Ishikawa (cell line): ENCODE data around the gene NCOR2.

Source experiments
- CEBPB ChIP-seq: IDR thresholded peaks from 2 replicates; pipeline ENCODE4 v1.6.1; 2012
- CREB1 ChIP-seq: IDR thresholded peaks from 2 replicates; pipeline ENCODE4 v1.6.1; 2012; ENCODE audit warnings: low read depth
- EGR1 ChIP-seq: IDR thresholded peaks from 2 replicates; pipeline ENCODE4 v1.6.1; 2012
- EP300 ChIP-seq: IDR thresholded peaks from 2 replicates; pipeline ENCODE4 v1.6.1; 2012; ENCODE audit warnings: borderline replicate concordance
- FOXM1 ChIP-seq: IDR thresholded peaks from 2 replicates; pipeline ENCODE4 v1.6.1; 2012; ENCODE audit warnings: low read depth, borderline replicate concordance
- NFIC ChIP-seq: IDR thresholded peaks from 2 replicates; pipeline ENCODE4 v1.6.1; 2012
- RAD21 ChIP-seq: IDR thresholded peaks from 2 replicates; pipeline ENCODE4 v1.6.1; 2012; ENCODE audit warnings: low read depth
- TAF1 ChIP-seq: IDR thresholded peaks from 2 replicates; pipeline ENCODE4 v1.6.1; 2012; ENCODE audit warnings: low read depth, mild to moderate bottlenecking
- TCF12 ChIP-seq: IDR thresholded peaks from 2 replicates; pipeline ENCODE4 v1.6.1; 2012; ENCODE audit warnings: low read depth
- TEAD4 ChIP-seq: IDR thresholded peaks from 2 replicates; pipeline ENCODE4 v1.6.1; 2012
- YY1 ChIP-seq: IDR thresholded peaks from 2 replicates; pipeline ENCODE4 v1.6.1; 2012; ENCODE audit warnings: low read depth
- ZBTB7A ChIP-seq: IDR thresholded peaks from 2 replicates; pipeline ENCODE4 v1.6.1; 2012; ENCODE audit warnings: low read depth
- TF ChIP-seq, protein P1 (sequence below): IDR thresholded peaks from 2 replicates; pipeline ENCODE4 v1.6.1; 2012; ENCODE audit warnings: low read depth, mild to moderate bottlenecking
- TF ChIP-seq, protein P2 (sequence below): IDR thresholded peaks from 2 replicates; pipeline ENCODE4 v1.6.1; 2012
- TF ChIP-seq, protein P3 (sequence below): IDR thresholded peaks from 2 replicates; pipeline ENCODE4 v1.6.1; 2012

Gene NCOR2

DNA sequence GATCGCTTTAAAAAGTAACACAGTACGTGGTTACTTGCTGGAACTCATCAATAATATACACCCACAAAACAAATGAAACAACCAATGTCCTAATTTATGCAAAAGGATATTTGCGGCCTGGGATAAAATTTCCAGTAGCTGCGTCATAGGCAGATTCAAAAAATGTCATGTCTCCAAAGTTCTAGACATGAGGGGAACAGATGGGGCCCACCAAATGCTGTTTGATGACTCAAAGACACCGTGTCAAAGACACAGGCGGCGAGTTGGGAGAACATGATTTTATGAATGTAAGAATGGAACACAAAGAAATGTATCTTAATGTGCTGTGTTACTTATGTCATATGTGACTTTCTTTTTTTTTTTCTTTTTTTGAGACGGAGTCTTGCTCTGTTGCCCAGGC, 34.3 kb upstream of the NCOR2 start:
- TF ChIP-seq, protein P1, sequence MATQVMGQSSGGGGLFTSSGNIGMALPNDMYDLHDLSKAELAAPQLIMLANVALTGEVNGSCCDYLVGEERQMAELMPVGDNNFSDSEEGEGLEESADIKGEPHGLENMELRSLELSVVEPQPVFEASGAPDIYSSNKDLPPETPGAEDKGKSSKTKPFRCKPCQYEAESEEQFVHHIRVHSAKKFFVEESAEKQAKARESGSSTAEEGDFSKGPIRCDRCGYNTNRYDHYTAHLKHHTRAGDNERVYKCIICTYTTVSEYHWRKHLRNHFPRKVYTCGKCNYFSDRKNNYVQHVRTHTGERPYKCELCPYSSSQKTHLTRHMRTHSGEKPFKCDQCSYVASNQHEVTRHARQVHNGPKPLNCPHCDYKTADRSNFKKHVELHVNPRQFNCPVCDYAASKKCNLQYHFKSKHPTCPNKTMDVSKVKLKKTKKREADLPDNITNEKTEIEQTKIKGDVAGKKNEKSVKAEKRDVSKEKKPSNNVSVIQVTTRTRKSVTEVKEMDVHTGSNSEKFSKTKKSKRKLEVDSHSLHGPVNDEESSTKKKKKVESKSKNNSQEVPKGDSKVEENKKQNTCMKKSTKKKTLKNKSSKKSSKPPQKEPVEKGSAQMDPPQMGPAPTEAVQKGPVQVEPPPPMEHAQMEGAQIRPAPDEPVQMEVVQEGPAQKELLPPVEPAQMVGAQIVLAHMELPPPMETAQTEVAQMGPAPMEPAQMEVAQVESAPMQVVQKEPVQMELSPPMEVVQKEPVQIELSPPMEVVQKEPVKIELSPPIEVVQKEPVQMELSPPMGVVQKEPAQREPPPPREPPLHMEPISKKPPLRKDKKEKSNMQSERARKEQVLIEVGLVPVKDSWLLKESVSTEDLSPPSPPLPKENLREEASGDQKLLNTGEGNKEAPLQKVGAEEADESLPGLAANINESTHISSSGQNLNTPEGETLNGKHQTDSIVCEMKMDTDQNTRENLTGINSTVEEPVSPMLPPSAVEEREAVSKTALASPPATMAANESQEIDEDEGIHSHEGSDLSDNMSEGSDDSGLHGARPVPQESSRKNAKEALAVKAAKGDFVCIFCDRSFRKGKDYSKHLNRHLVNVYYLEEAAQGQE, result no peak
- no peak for TF ChIP-seq YY1
- TF ChIP-seq FOXM1, result no peak
- no peak for TF ChIP-seq TEAD4
- TF ChIP-seq, protein P2, sequence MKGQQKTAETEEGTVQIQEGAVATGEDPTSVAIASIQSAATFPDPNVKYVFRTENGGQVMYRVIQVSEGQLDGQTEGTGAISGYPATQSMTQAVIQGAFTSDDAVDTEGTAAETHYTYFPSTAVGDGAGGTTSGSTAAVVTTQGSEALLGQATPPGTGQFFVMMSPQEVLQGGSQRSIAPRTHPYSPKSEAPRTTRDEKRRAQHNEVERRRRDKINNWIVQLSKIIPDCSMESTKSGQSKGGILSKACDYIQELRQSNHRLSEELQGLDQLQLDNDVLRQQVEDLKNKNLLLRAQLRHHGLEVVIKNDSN, result no peak
- TF ChIP-seq ZBTB7A, result no peak
- TF ChIP-seq TAF1, result no peak
- TF ChIP-seq CREB1, result no peak
- no peak for TF ChIP-seq NFIC
- TF ChIP-seq TCF12, result no peak
- no peak for TF ChIP-seq RAD21
- TF ChIP-seq CEBPB, result no peak
- TF ChIP-seq EP300, result no peak
- TF ChIP-seq, protein P3, sequence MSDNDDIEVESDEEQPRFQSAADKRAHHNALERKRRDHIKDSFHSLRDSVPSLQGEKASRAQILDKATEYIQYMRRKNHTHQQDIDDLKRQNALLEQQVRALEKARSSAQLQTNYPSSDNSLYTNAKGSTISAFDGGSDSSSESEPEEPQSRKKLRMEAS, result no peak
- no peak for TF ChIP-seq EGR1

DNA sequence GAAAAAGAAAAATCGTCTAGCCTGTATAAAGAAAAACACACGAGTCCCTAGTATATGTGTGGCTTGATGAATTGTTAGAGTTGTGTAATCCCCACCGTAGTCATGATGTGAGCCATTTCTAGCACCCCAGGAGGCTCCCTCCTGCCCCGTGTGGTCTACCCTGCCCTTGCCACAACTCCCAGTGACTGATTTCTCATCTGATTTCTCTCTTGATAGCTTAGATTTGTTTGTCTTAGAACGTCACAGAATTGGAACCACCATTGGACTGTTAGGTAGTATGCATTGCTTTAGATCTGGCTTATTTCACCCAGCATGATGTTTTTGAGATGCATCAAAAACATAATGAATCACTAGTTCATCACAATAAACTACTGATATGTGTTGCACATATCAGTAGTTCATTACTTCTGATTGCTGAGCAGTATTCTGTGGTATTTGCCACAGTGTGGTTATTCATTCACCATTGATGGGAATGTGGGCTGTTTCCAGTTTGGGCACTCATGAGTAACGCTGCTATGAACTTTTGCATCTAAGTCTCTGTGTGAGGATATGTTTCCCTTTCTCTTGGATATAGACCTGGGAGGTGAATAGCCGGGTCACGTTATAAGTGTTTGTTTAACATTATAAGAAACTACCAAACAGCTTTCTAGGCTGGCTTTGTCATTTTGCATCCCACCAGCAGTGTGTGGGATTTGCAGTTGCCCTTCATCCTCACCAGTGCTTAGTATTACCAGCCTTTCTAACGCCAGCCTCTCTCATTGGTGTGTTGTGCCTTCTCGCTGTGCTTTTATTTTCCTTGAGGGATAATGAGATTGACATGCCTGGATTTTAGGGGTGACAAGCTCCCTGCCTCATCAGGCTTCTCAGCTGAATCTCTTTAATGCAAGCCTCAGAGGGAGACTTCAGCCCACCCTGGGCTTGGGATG, 31.9 kb upstream of the NCOR2 start:
- no peak for TF ChIP-seq CEBPB
- TF ChIP-seq RAD21, result no peak
- no peak for TF ChIP-seq TEAD4
- no peak for TF ChIP-seq NFIC
- TF ChIP-seq, protein P2, result no peak
- TF ChIP-seq, protein P3, result no peak
- TF ChIP-seq YY1, result no peak
- no peak for TF ChIP-seq ZBTB7A
- TF ChIP-seq FOXM1, result no peak
- TF ChIP-seq TCF12, result no peak
- TF ChIP-seq EGR1, result no peak
- no peak for TF ChIP-seq CREB1
- TF ChIP-seq, protein P1, result no peak
- no peak for TF ChIP-seq TAF1
- no peak for TF ChIP-seq EP300

DNA sequence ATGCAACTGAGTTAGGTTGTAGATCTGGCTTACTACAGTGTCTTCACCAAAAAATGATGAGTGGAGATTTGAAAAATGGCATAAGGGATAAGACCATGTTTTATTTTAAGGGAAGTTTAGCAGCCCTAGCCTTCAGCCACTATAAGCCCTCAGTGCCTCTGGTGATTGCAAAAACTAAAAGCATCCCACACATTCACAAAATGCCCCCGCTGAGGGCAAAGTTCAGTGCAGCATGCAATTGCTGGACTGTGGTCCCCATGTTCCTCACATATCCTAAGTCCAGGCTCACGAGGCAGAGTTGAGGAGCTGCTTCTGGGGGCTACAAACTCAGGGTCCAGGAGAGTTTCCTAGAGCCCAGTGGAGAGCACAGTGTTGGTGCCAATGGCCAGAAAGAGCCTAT, 29.6 kb upstream of the NCOR2 start:
- TF ChIP-seq YY1 (no peak), NFIC (no peak), CEBPB (no peak)

DNA sequence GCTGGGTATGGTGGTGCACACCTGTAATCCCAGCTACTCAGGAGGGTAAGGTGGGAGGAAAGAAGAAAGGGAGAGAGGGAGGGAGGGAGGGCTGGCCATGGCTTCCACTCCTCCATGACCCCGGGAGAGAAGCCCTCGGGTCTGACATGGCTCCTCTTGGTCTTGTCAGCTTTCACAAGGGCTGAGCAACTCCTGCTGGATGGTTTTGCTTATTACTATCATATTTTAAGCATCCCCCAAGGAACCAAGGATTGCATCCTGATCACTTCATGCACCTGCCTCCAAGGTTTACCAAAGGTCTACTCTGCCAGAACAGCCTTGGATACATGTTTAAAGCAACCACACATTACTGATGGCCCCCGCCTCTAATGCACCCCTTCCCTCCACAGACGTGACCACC, 28.0 kb upstream of the NCOR2 start:
- no peak for TF ChIP-seq TAF1
- no peak for TF ChIP-seq EP300
- TF ChIP-seq, protein P2, result no peak
- TF ChIP-seq NFIC, result no peak
- no peak for TF ChIP-seq EGR1
- no peak for TF ChIP-seq RAD21
- no peak for TF ChIP-seq FOXM1
- TF ChIP-seq TCF12, result no peak

DNA sequence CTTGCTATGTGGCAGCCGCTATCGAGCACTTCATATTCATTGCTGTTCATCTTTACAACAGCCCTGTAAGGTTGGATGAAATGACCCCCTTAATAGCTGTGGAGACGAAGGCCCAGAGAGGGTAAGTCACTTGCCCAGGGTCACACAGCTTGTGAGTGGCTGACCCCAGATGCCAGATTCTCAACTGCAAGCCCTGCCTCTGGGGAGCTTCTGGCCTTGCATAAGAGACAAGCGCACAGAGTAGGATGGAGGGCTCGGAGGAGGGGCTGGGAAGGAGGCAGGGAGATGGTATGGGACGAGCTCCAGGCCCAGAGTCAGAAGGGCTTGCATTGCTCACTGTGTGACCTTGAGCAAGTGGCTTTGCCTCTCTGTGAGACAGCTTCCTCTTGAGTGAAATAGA, 27.4 kb upstream of the NCOR2 start:
- TF ChIP-seq TCF12, result no peak
- no peak for TF ChIP-seq ZBTB7A
- TF ChIP-seq EP300, result no peak
- TF ChIP-seq TAF1, result no peak
- TF ChIP-seq TEAD4, result no peak
- TF ChIP-seq, protein P1, result no peak
- no peak for TF ChIP-seq YY1
- no peak for TF ChIP-seq EGR1
- no peak for TF ChIP-seq CEBPB
- no peak for TF ChIP-seq FOXM1
- TF ChIP-seq NFIC, result no peak
- TF ChIP-seq, protein P3, result no peak
- no peak for TF ChIP-seq RAD21
- TF ChIP-seq CREB1, result no peak
- TF ChIP-seq, protein P2, result no peak
